RWPE2 (cell line): ENCODE measurements around the gene MSANTD4.

Experiments
- ATAC-seq: fragments of 200-7000 bp; cut with Tn5 transposase; 3 replicates; pipeline ENCODE4 v1.9.1; 2021; ENCODE audit warnings: low read depth
- DNase-seq: peaks from one replicate; pipeline ENCODE4 v3.0.0-alpha.2; 2020; ENCODE audit warnings: low spot score
- H3K27ac ChIP-seq: fragments of 450-650 bp; 2 replicates; pipeline ENCODE4 v1.5.1; 2017; ENCODE audit warnings: mild to moderate bottlenecking; ENCODE audit not compliant: poor library complexity, severe bottlenecking
- H3K27me3 ChIP-seq: fragments of 250-450 bp; sonication (Bioruptor Pico); 2 replicates; pipeline ENCODE4 v1.5.1; 2021; ENCODE audit warnings: mild to moderate bottlenecking, moderate library complexity; ENCODE audit not compliant: insufficient read depth, poor library complexity, severe bottlenecking
- H3K36me3 ChIP-seq: fragments of 250-450 bp; sonication (Bioruptor Pico); 2 replicates; pipeline ENCODE4 v1.5.1; 2020; ENCODE audit warnings: low read depth, mild to moderate bottlenecking, moderate library complexity
- H3K4me1 ChIP-seq: fragments of 250-450 bp; sonication (Bioruptor Pico); 2 replicates; pipeline ENCODE4 v1.5.1; 2021; ENCODE audit warnings: mild to moderate bottlenecking, moderate library complexity; ENCODE audit not compliant: insufficient read depth, poor library complexity, severe bottlenecking
- H3K4me3 ChIP-seq: fragments of 250-450 bp; sonication (Bioruptor Pico); 2 replicates; pipeline ENCODE4 v1.5.1; 2021; ENCODE audit warnings: mild to moderate bottlenecking, moderate library complexity; ENCODE audit not compliant: severe bottlenecking
- H3K9me3 ChIP-seq: fragments of 250-450 bp; sonication (Bioruptor Pico); 2 replicates; pipeline ENCODE4 v1.5.1; 2021; ENCODE audit warnings: mild to moderate bottlenecking, moderate library complexity; ENCODE audit not compliant: severe bottlenecking
- TF ChIP-seq, protein P1 (sequence below): fragments of 450-650 bp; IDR thresholded peaks from one replicate; pipeline ENCODE4 v1.5.1; 2017; ENCODE audit warnings: mild to moderate bottlenecking, moderate library complexity; ENCODE audit not compliant: poor library complexity, severe bottlenecking

The MSANTD4 gene

DNA sequence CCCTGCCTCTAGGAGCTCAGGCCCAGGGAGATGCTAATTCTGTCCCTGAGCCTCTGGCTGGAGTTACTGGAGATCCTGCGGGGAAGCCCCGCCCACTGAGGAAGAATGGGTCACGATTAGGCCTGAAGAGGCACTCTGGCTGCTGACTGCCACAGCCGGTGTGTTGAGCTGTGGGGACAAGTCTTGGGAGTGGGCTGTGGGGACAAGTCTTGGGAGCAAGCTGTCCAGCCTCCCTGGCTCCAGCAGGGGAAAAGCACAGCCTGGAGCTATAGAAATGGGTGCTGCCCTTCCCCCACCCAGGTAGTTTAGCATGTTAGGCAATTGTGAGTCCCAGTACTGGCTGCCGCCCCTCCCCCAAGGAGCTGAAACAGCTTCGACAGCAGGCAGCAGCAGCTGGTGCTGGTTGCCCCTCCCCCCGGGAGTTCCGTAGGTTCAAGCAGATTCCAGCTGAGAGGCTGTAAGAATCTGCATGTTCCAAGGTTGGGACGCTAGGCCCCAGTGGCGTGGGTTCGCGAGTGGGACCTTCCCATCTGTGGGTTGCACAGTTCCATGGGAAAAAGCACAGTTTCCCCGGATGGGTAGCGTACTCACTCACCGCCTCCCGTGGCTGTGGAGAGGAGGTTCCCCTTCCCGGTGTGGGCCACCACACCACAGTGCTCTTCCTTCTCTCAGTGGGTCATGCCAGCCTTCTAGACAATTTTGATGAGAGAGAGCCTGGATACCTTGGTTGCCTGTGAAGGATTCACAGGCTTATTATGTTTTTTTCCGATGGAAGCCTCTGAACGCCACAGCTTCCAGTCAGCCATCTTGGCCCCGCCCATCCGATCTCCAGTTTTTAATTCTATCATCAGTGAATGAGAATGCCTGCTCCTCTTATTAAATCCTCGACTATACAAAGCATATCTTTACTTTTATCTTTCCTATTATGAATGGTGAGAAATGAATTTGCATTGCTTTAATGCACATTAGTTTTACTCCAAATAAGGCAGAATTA lies 61.5 kb downstream of the MSANTD4 start:
- H3K4me3 ChIP-seq = no peak overlapping the region

More for the DNA sequence above, 61.5 kb downstream of the MSANTD4 start:
- no peaks in the 10 kb centered on the region for H3K27me3 ChIP-seq
- ATAC-seq = no peak
- no peak overlapping the region for H3K27ac ChIP-seq
- no peaks in the 10 kb centered on the region for H3K4me1 ChIP-seq
- no peak for DNase-seq
- H3K9me3 ChIP-seq = no peaks in the 10 kb centered on the region
- TF ChIP-seq, protein P1, sequence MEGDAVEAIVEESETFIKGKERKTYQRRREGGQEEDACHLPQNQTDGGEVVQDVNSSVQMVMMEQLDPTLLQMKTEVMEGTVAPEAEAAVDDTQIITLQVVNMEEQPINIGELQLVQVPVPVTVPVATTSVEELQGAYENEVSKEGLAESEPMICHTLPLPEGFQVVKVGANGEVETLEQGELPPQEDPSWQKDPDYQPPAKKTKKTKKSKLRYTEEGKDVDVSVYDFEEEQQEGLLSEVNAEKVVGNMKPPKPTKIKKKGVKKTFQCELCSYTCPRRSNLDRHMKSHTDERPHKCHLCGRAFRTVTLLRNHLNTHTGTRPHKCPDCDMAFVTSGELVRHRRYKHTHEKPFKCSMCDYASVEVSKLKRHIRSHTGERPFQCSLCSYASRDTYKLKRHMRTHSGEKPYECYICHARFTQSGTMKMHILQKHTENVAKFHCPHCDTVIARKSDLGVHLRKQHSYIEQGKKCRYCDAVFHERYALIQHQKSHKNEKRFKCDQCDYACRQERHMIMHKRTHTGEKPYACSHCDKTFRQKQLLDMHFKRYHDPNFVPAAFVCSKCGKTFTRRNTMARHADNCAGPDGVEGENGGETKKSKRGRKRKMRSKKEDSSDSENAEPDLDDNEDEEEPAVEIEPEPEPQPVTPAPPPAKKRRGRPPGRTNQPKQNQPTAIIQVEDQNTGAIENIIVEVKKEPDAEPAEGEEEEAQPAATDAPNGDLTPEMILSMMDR = no peak
- H3K36me3 ChIP-seq = no peaks in the 10 kb centered on the region
